Stimulated activated CD4-positive, alpha-beta T cell treated with anti-CD3 and anti-CD28 coated beads, TNF-alpha, amount 100 ng/mL, for 4 hours (primary cell): ENCODE data around the gene OR8K5.
"Not testable (repeated sequence)": the region's sequence is repeated elsewhere in the genome, so short reads cannot be mapped to it uniquely, and the experiment has no call there.

Experiments
- DNase-seq, 3 experiments: peaks; one replicate each; pipeline ENCODE4 v3.0.0-alpha.2; 2020; ENCODE audit warnings: low read depth in 3 of 3

OR8K5 gene, protein sequence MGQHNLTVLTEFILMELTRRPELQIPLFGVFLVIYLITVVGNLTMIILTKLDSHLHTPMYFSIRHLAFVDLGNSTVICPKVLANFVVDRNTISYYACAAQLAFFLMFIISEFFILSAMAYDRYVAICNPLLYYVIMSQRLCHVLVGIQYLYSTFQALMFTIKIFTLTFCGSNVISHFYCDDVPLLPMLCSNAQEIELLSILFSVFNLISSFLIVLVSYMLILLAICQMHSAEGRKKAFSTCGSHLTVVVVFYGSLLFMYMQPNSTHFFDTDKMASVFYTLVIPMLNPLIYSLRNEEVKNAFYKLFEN

DNA sequence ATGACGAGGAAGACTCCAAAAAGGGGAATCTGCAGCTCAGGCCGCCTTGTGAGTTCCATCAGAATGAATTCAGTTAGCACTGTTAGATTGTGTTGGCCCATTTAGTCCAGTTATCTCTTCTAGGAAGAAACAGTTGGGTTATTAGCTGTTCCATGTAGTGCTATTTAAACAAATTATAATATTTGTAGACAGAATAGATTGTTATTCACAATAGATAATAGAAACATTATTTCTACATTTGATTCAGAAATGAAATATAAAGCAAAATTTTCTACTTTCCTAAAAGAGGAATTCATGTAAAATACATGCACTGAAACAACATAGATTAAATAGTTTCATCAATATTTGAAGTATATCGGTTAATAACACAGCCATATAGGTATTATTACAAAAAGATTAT, at the start of gene OR8K5:
TSS of gene OR8K5 (minus strand) at position 101 of the 400 bp plus-strand sequence. CDS start at position 101, 0 bp downstream.
- DNase-seq, result no peak

DNA sequence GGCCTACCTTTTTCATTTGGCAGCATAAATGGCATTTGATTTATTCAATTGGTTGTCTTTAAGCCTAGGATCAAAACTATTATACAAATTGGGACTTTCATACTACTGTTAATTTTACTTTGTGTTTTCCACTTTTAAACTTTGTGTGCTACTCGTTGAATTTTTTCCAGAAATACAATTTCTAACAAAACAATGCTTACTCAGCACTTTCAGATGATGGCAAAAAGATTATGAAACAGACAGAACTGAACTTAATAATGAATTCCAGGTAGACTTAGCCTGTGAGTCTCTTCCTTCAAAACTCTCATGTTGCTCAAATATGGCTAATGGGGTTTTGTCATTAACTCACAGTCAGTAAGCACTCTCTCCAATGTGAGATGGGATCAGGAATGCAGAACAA, 47.7 kb upstream of the OR8K5 start:
- no peak for DNase-seq

DNA sequence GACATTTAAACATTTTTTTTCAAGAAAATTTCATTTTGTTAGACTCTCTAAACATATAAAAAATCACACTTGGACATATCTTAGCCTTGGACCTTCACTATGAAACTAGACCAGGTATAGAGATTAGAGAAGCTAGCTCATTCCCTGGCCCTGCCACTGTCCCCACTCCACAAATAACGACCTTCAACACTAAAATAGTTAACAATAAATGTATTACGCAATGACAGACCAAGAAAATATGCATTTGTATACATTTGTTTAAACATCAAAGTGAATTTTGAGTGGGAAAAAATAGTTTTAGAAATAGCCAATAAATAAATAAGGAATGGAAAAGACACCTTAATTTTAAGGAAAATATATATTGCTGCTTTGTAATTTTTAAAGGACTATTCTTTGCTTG, 37.2 kb upstream of the OR8K5 start:
- DNase-seq, result no peak

DNA sequence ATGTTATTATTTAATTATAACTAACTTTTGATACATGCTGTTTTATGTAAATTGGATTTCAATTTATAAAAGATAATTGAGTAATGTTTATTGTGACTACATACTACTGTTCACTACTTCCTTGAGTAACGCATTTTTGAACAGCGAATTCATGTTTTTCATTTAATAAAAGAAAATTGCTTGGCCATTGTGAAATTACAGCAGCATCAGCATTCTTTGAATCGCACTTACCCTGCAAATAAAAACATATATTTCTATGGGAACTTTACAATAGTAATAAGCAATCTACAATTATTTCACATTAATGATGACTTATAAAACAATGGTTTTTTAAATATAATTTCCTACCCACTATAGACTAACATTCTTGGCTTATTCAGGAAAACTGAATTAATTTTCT, 36.6 kb upstream of the OR8K5 start:
- no peak for DNase-seq

DNA sequence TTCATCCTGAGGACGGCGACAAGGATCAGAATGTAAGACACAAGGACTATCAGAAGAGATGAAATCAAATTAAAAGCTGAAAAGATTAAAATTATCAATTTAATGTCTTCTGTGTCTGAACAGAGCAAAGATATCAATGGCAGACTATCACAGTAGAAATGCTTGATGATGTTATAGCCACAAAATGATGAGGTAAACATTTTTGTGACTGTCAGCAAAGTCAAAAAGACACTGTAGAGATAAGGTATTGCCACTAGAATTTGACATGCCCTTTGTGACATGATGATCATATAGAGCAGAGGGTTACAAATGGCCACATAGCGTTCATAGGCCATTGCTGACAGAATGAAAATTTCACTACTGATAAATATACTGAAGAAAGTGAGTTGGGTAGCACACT, 28.5 kb upstream of the OR8K5 start:
- no peak for DNase-seq

DNA sequence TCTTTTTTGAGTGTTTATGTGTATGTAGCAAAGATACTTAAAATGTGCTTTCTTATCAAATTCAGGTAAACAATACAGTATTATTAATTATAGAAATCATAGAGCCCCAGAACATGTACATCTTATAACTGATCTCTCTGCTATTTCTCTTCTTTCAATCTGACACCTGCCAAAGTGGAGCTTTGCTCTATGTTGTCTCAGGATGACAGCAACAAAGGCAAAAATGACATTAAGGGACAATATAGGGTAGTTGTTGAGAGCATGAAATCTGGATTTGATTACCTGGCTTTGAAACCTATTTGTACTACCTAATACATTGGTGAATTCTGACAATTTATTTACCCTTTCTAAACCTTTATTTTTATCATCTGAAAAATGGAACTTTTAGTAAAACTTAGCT, 23.3 kb upstream of the OR8K5 start:
- no peak for DNase-seq

DNA sequence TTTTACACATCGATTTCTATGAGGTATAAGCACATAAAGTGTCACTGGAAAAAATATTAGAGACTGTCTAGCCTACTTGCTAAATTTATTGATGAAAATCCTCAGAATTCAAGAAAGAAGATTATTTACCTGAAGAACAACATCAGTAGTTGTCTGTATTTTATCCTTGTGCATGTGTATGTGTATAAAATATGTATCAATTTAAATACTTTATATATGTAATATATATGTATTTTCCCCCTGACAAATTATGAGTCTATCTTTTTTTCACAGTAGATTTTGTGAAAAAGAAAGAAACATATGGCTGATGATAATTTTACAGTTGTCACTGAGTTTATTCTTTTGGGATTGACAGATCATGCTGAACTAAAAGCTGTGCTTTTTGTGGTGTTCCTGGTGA, 16.2 kb upstream of the OR8K5 start, which contains the start of gene OR5J2:
TSS of gene OR5J2 (plus strand) at position 301 of the 400 bp plus-strand sequence. CDS start at position 301, 0 bp downstream.
- DNase-seq, result no peak

DNA sequence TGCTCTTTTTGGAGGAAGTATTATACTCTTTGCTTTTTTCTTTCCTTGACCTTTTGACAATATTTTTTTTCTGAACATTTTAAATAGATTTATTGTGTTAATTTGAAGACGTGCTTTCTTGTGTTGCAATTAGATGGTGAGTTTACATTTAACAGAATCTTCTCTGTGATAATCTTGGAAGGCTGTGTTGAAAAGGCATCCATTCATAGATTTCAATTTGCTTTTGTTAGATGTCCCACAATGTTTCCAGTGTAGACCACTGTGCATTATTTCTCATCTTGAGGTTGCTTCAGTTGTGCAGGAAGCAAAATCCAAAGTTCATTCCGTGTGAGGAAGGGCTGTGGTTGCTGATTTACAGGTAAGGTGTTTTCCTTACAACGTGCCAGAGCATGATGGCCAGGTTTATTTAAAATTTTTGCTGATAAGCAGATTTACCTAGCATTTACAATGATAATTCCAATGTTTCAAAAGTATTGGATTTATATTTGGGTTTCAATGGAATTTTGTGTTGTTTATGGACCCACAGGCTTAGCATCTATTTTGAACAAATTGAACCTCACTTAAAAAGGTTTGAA, 12.2 kb upstream of the OR8K5 start:
- no peak for DNase-seq

DNA sequence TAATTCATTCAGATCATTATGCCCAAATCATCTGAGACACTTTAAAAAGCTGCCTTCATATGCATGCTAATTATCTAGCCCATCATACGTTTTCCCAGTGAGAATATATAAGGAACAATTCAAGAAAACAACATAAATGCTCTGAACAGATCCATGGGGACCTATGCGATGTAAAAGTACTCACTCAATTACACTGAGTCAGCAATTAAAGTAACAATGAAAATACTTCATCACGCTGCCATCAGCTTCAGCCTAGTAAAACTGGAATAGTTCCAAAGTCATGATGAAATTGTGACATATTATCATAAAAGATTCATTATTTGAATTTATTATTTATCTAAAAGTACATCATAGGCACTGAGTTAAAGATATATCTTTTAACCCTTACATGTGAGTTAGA, 3.7 kb upstream of the OR8K5 start:
- no peak for DNase-seq

DNA sequence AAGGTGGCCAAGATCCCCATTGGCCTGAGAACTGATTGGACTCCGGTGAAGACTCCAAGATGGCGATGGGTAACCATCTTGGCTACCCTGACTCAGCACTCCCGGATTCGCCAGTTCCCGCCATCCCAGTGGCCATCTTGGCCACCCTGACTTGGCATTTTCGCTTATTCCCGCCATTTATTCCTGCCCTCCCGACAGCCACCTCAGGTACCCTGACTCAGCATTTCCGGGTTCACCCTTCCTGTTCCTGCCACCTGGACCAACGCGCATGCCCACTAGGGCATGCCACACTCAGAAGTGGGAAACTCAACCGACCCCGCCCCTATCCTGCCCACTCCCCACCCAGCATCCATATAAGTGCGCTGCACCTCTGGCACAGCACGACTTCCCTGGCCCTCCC, 7.8 kb downstream of the OR8K5 start:
- DNase-seq, result no peak

DNA sequence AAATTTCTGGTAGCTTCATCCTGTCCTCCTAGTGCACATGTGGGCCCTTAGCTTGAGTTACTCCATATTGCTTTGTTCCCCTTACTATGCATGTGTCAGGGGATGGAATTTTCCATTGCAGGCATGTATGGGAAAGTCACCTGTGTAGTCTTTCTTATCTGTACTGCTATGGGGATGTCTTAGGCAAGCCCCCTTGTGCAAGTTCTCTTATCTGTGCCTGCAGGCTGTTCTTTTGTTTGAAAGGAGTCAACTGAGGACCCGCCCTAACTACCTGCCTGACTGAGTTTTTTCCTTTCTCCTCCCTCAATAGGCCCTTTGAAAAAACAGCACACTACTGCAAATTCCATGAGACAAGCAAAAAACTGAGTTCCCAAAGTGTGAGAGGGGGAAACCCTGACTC, 8.7 kb downstream of the OR8K5 start:
- no peak for DNase-seq

DNA sequence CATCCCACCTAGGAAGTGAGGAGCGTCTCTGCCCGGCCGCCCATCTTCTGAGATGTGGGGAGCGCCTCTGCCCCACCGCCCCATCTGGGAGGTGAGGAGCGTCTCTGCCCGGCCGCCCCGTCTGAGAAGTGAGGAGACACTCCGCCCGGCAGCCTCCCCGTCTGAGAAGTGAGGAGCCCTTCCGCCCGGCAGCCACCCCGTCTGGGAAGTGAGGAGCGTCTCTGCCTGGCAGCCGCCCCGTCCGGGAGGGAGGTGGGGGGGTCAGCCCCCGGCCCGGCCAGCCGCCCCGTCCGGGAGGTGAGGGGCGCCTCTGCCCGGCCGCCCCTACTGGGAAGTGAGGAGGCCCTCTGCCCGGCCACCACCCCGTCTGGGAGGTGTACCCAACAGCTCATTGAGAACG, 16.4 kb downstream of the OR8K5 start:
- not testable (repeated sequence) for DNase-seq

DNA sequence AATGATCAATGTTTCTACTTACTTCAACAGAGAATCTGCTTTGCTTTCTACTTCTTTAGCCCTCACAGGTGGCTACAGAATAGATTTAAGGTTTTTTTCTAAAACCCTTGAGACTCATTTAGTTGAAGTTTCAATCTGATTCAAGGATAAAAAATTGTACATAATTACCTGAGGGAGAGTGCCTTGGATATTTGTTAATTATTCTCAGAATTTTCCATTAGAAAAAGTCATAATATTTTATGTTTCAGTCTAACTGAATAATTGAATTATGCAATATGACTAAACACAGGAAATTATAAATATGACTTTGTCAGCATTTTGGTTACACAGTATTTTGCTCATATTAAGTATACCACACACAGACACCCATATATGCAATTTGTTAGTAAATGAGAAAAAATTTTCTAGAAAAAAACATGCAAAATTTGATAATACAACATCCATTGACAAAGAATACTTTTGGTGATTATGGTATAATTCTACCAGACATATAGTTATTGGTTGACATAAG, 19.9 kb downstream of the OR8K5 start, which contains the start of gene OR8J3:
TSS of gene OR8J3 (minus strand) at position 51 of the 511 bp plus-strand sequence. CDS start 2,483 bp downstream, outside the sequence.
- no peak for DNase-seq

DNA sequence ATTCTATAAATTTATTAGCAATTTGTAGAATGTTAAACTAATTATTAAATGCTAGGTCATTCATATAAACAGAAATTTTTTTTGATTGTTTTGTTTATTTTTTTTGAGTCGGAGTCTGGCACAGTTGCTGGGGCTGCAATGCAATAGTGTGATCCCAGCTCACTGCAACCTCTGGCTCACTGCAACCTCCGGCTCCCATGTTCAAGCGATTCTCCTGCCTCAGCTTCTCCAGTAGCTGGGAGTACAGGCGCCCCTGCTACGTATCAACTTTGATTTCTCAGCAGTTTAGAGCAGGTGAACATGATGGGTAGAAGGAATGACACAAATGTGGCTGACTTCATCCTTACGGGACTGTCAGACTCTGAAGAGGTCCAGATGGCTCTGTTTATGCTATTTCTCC, 38.0 kb downstream of the OR8K5 start, which contains the start of gene OR8H3:
TSS of gene OR8H3 (plus strand) at position 301 of the 400 bp plus-strand sequence. CDS start at position 301, 0 bp downstream.
- DNase-seq, result no peak
